PC-3 (cell line): ENCODE data around the gene PADI3. TPM values are rescaled to one million over a fixed set of nuclear protein-coding genes. Genes with fewer than 3 reads are reported as not detected.

ENCODE experiments used
- ATAC-seq: fragments of 200-7000 bp; cut with Tn5 transposase; 2 replicates; pipeline ENCODE4 v1.9.1; 2020; ENCODE audit warnings: mild to moderate bottlenecking, moderate library complexity
- BruUV-seq: library from RNA; stranded (reverse); fragments of 400-500 nt; replicated peaks from 2 replicates; lab custom pipeline; 2021; lab: Mats Ljungman, UMichigan
- CTCF ChIA-PET: fragments of 300-600 bp; sonication (Branson Sonifier 250); formaldehyde crosslinking; loops from one replicate; lab custom pipeline; 2022; ENCODE audit warnings: antibody characterized with exemption; lab: Charles Lee
- POLR2A ChIA-PET: fragments of 300-600 bp; sonication (Branson Sonifier 250); formaldehyde crosslinking; loops from one replicate; lab custom pipeline; 2022; ENCODE audit warnings: antibody characterized with exemption; ENCODE audit not compliant: unreplicated experiment; lab: Charles Lee
- DNase-seq: peaks from one replicate; pipeline ENCODE4 v3.0.0-alpha.2; 2015
- H2AFZ ChIP-seq: fragments of 300-600 bp; sonication (generic); 2 replicates; pipeline ENCODE4 v1.6.0; 2016; ENCODE audit warnings: antibody characterized with exemption, low read length
- H3F3A ChIP-seq: fragments of 300-600 bp; sonication (generic); one replicate; pipeline ENCODE4 v1.6.0; 2017; ENCODE audit warnings: antibody characterized with exemption, low read length, control low read depth, mild to moderate bottlenecking; ENCODE audit not compliant: unreplicated experiment
- H3K27ac ChIP-seq: fragments of 300-600 bp; sonication (generic); 2 replicates; pipeline ENCODE4 v1.5.1; 2016; ENCODE audit warnings: mild to moderate bottlenecking, low read length
- H3K27me3 ChIP-seq: fragments of 300-600 bp; sonication (generic); 2 replicates; pipeline ENCODE4 v1.6.1; 2016; ENCODE audit warnings: low read length, mixed read lengths
- H3K36me3 ChIP-seq: fragments of 300-600 bp; sonication (generic); 2 replicates; pipeline ENCODE4 v1.6.1; 2016; ENCODE audit warnings: low read depth, mixed run types, low read length, mixed read lengths
- H3K4me1 ChIP-seq: fragments of 300-600 bp; sonication (generic); 2 replicates; pipeline ENCODE4 v1.5.1; 2016; ENCODE audit warnings: low read length; ENCODE audit not compliant: insufficient read depth
- H3K4me2 ChIP-seq: fragments of 300-600 bp; sonication (generic); 2 replicates; pipeline ENCODE4 v1.6.0; 2016; ENCODE audit warnings: low read length
- H3K4me3 ChIP-seq: fragments of 300-600 bp; sonication (generic); 2 replicates; pipeline ENCODE4 v1.5.1; 2016; ENCODE audit warnings: mild to moderate bottlenecking, low read length, mixed read lengths
- H3K79me2 ChIP-seq: fragments of 300-600 bp; sonication (generic); 2 replicates; pipeline ENCODE4 v1.6.1; 2017; ENCODE audit warnings: low read length, mixed read lengths
- H3K9ac ChIP-seq: fragments of 300-600 bp; sonication (generic); 2 replicates; pipeline ENCODE4 v1.6.0; 2016; ENCODE audit warnings: mild to moderate bottlenecking, low read length
- H3K9me2 ChIP-seq: fragments of 300-600 bp; sonication (generic); replicated peaks from 2 replicates; pipeline ENCODE4 v1.6.1; 2016; ENCODE audit warnings: mixed run types, low read length, mixed read lengths
- H3K9me3 ChIP-seq: fragments of 300-600 bp; sonication (generic); 2 replicates; pipeline ENCODE4 v1.6.1; 2016; ENCODE audit warnings: low read length, mixed read lengths
- H4K20me1 ChIP-seq: fragments of 300-600 bp; sonication (generic); 2 replicates; pipeline ENCODE4 v1.6.1; 2016; ENCODE audit warnings: low read length, mixed read lengths
- CTCF ChIP-seq: fragments of 300-600 bp; sonication (generic); conservative IDR thresholded peaks from 2 replicates; pipeline ENCODE4 v1.5.1; 2017; ENCODE audit warnings: antibody characterized with exemption, low read depth, mild to moderate bottlenecking, low read length
- EZH2 ChIP-seq: fragments of 300-600 bp; sonication (generic); IDR thresholded peaks from one replicate; pipeline ENCODE4 v1.6.1; 2017; ENCODE audit warnings: antibody characterized with exemption, mild to moderate bottlenecking, low read length; ENCODE audit not compliant: unreplicated experiment
- EZH2phosphoT487 ChIP-seq: fragments of 300-600 bp; sonication (generic); IDR thresholded peaks from 2 replicates; pipeline ENCODE4 v1.6.1; 2018; ENCODE audit warnings: mild to moderate bottlenecking, antibody characterized with exemption, low read length, borderline replicate concordance
- intact Hi-C: fragments of 100-400 bp; cut with micrococcal nuclease; formaldehyde crosslinking; loops from 2 replicates; pipeline ENCODE4 v1.9.0; 2023
- total RNA-seq: library from RNA; depleted of rRNA; stranded (reverse); fragments of >200 nt; gene quantifications from 2 replicates; pipeline ENCODE4 v1.2.3, GENCODE V29; 2014

PADI3 gene
- total RNA-seq, 1 experiment from 2014 or later: 0.26 TPM

- H3K36me3 ChIP-seq: no peaks in the 10 kb centered on the region
- H3F3A ChIP-seq: no peaks in the 10 kb centered on the region
- ATAC-seq (no peak), DNase-seq (no peak)
- ChIA-PET CTCF (interaction anchor here (0.5 kb wide), 1 partner anchor 110 kb away, joined by 3 read pairs; no protein-coding TSS in a partner anchor), POLR2A (no interaction called here)
- BruUV-seq: no TSS peak
- no peaks in the 10 kb centered on the region for H3K9me3 ChIP-seq
- H3K9me2 ChIP-seq: no peaks in the 10 kb centered on the region
- H3K9ac ChIP-seq: no peak overlapping the region
- no peaks in the 10 kb centered on the region for H3K27me3 ChIP-seq
- H3K4me1 ChIP-seq: peaks cover 10% of the 10 kb centered on the region
- TF ChIP-seq EZH2 (no peak), CTCF (no peak), EZH2phosphoT487 (no peak)
- H3K79me2 ChIP-seq: no peaks in the 10 kb centered on the region
- H2AFZ ChIP-seq: no peak overlapping the region
- no peak overlapping the region for H3K4me3 ChIP-seq
- H3K27ac ChIP-seq: no peak overlapping the region
- intact Hi-C loops: no loop called here
- no peak overlapping the region for H3K4me2 ChIP-seq
- no peaks in the 10 kb centered on the region for H4K20me1 ChIP-seq
These were observed 31.5 kb downstream of the PADI3 start for GRCh38 chr1:17280436-17280835.

- ChIA-PET POLR2A (no interaction called here), CTCF (interaction anchor here (0.5 kb wide), 1 partner anchor 111 kb away, joined by 3 read pairs; no protein-coding TSS in a partner anchor)
- no peak for ATAC-seq
- no peaks in the 10 kb centered on the region for H3F3A ChIP-seq
- no peak overlapping the region for H3K27ac ChIP-seq
- no peak overlapping the region for H3K4me3 ChIP-seq
- no peaks in the 10 kb centered on the region for H3K27me3 ChIP-seq
- no peak for TF ChIP-seq CTCF
- TF ChIP-seq EZH2: no peak
- TF ChIP-seq EZH2phosphoT487: no peak
- DNase-seq: no peak
- intact Hi-C loops: no loop called here
- no peaks in the 10 kb centered on the region for H3K9me3 ChIP-seq
- H2AFZ ChIP-seq: no peak overlapping the region
- no peaks in the 10 kb centered on the region for H3K79me2 ChIP-seq
- H3K9ac ChIP-seq: no peak overlapping the region
- peaks cover 10% of the 10 kb centered on the region for H3K4me1 ChIP-seq
- no peaks in the 10 kb centered on the region for H4K20me1 ChIP-seq
- no peaks in the 10 kb centered on the region for H3K9me2 ChIP-seq
- no peaks in the 10 kb centered on the region for H3K36me3 ChIP-seq
- H3K4me2 ChIP-seq: no peak overlapping the region
- BruUV-seq: no TSS peak
These were observed 32.0 kb downstream of the PADI3 start for GRCh38 chr1:17280894-17281293.

- no peaks in the 10 kb centered on the region for H3K9me3 ChIP-seq
- no peaks in the 10 kb centered on the region for H3F3A ChIP-seq
- DNase-seq (no peak), ATAC-seq (no peak)
- no peak overlapping the region for H3K4me3 ChIP-seq
- ChIA-PET CTCF (no interaction called here), POLR2A (no interaction called here)
- H3K9ac ChIP-seq: no peak overlapping the region
- intact Hi-C loops: no loop called here
- no peaks in the 10 kb centered on the region for H3K36me3 ChIP-seq
- H4K20me1 ChIP-seq: no peaks in the 10 kb centered on the region
- H3K4me2 ChIP-seq: no peak overlapping the region
- TF ChIP-seq EZH2 (no peak), EZH2phosphoT487 (no peak), CTCF (no peak)
- no peak overlapping the region for H3K27ac ChIP-seq
- peaks cover 7% of the 10 kb centered on the region for H3K4me1 ChIP-seq
- no TSS peak for BruUV-seq
- no peaks in the 10 kb centered on the region for H3K79me2 ChIP-seq
- no peaks in the 10 kb centered on the region for H3K27me3 ChIP-seq
- no peak overlapping the region for H2AFZ ChIP-seq
- no peaks in the 10 kb centered on the region for H3K9me2 ChIP-seq
These were observed 32.9 kb downstream of the PADI3 start for GRCh38 chr1:17281775-17282181.
